T1000 (cell line): Measurements from ENCODE around the gene VKORC1.

Source experiments
- DNase-seq: peaks from one replicate; lab custom pipeline; 2025; ENCODE audit warnings: mixed read lengths; lab: John Stamatoyannopoulos, UW

VKORC1 gene

DNA sequence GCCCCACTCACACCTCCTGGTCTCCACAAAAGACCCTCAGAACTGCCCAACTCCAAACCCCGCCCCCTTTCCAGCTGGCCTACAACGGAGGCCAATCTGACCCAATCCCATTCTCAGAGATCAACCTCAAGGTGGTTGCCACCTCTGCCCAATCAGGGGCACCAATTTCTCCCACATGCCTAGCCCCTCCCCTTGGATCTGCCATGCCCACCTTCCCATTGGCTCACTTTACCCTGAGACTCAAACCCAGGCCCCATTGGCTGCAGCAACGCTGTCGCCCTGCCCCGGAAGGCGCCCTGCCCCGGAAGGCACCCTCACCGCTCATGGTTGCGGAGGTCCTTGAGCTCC lies 31.1 kb downstream of the VKORC1 start:
- DNase-seq, result no peak

DNA sequence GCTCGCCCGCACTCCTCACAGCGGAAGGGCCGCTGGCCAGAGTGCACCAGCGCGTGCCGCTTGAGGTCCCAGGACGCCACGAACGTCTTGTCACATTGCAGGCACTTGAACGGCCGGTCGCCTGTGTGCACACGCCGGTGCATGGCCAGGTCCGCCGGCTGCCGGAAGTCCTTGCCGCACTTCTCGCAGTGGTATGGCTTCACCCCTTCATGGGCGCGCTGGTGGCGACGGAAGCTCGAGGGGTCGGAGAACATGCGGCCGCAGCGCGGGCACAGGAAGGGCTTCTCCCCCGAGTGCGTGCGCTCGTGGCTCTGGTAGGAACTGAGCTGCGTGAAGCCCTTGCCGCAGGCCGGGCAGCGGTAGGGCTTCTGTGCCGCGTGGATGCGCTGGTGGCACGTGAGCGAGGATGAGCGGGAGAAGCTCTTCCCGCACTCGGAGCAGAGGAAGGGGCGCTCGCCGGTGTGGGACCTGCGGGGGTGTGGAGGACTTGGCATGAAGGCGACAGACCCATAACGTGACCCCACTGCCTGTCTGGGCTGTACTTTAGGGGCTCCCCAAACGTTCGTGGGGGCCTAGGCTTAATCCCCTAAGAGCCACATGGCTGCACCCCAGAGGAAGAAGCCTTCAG lies 32.7 kb downstream of the VKORC1 start:
- no peak for DNase-seq

DNA sequence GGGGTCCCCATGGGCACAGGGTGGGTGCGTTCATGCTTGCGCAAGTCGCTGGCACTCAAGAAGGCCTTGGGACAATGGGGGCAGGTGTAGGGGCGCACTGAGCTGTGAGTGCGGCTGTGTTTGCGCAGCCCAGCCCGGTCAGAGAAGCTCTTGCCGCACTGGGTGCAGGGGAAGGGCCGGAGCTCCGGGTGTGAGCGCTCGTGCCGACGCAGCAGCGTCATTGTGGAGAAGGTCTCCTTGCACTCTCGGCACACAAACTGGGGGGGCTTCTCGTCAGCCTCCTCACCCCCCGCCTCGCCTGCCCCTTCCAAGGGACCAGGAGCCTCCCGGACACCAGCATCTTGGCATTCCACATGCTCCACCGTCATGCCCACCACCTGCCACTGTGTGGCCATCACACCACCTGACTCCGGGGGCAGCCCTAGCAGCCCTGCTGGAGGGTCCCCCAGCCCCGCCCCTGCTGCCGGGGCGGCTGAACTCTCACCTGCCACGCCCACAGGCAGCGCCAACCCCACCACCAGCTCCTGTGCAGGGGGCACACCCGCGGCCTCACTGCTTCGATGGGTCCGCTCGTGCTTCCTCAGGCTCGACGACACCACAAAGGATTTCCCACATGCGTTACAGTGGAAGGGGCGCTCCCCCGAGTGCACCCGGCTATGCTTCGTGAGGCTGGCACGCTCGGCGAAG lies 33.3 kb downstream of the VKORC1 start:
- DNase-seq, result no peak

DNA sequence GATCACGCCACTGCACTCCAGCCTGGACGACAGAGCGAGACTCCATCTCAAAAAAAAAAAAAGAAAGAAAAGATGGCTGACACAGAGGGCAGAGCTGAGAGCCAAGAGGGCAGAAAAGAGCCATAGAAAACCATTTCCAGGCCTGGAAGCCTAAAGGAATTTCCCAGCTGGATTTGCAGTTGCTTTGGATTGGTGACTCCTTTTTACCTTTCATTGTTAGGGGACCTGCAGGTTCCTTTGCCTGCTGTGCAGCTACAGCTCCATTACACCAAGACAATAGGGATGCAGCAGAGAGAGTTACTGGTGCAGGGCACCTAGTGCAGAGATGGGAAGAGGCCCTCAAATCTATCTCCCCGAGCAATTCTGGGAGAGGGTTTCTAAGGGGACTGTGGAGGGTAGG lies 39.0 kb downstream of the VKORC1 start:
- DNase-seq, result no peak

DNA sequence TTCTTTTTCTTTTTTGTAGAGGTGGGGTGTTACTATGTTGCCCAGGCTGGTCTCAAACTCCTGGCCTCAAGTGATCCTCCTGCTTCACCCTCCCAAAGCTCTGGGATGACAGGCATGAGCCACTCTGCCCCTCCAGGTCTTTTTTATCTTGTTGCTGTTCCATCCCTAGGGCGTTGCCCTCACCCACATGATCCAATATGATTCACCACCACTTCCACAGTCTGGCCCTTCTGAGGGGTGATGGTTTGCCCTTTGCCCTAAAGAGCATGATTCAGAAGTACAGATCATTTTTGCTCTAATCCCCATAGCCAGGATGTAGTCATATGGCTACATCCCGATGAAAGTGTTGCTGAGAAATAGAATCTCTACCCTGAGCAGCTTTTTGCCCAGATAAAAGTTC lies 42.5 kb downstream of the VKORC1 start:
- DNase-seq, result peak; percentile 81

DNA sequence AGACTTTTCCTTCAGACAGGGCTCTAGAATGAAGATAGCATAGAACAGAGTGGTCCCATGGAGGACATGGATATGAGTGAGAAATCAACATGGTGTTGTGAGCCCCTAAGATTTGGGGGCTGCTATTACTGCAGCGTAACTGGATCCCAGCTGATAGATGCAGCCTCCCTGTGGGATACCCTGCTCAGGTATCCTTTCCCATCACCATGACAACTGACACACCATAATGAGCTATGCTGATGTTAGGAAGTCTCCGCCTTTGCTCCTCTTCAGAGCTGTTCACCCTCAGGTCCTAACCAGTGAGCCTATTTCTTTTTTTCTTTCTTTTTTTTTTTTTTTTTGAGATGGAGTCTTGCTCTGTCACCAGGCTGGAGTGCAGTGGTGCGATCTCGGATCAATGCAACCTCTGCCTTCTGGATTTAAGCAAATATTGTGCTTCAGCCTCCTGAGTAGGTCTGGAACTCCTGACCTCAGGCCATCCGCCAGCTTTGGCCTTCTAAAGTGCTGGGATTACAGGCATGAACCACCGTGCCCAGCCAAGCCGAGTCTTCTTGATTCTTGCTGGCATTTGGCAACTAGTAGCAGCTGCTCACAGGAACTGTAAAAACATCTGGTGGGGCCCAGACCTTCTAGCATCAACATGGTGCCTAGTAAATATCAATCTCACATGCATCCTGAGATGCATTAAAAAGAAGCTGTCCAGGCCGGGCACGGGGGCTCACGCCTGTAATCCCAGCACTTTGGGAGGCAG lies 44.1 kb downstream of the VKORC1 start:
- no peak for DNase-seq

DNA sequence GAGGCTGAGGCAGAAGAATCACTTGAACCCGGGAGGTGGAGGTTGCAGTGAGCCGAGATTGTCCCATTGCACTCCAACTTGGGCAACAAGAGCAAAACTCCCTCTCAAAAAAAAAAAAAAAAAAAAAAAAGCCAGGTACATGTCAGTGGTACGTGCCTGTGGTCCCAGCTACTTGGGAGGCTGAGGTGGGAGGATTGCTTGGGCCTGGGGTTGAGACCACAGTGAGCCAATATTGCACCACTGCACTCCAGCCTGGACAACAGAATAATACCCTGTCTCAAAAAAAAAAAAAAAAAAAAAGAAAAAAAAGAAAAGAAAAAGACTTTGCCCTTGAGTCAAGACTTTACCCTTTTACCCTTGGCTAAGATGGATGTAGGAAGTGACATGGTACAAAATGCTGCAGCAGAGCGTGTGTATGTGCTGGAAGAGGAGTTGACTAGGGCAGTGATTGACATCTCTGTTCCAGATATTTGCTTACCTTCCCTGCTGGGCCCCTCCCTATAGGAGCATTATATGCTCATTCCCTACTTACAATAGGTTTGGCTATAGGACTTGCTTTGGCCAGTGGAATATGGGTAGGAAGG lies 50.6 kb downstream of the VKORC1 start:
- no peak for DNase-seq

DNA sequence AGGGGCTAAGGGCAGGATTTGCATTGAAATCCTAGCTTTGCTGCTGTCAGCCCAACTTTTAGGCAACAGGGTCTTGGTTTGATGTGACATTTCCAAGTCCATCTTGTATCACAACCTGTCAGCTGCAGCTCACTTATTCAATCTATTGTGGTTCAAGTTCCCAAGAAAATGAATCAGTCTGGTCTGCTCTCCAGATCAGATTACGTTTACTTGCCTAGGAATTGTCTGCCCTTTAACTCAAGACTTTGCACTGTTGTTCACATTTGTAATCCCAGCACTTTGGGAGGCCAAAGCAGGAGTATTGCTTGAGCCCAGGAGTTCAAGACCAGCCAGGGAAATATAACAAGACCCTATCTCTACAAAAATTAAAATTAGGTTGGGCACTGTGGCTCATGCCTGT lies 51.2 kb downstream of the VKORC1 start:
- no peak for DNase-seq

DNA sequence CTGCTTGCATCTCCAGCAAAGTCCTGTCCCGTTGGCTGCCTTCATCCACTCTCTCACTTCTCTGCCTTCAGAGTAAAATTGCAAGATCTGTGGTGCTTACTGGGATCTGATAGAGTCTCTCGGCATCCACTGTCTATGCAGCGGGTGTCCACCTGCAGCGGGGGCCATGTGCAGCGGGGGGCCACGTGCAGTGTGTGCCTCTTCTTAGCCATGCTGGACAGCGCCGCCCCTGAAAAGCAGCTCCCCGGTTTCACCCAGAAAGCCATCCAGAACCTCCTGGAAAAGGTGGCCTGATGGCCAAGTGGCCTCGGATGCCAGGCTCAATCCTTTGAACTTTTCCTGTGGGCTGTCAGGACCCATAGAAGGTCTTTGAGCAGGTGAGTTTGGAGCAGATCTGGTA lies 51.7 kb downstream of the VKORC1 start:
- DNase-seq, result no peak
